ENCODE measurements around the gene KCNK6.

GRCh38 chr19:38276942-38277517 lies 42.6 kb upstream of the KCNK6 start:
- no peak for TF ChIP-seq CTCF (IDR thresholded peaks at IDR 0.05; ENCODE audit: borderline replicate concordance, extremely low read depth, low read length, poor library complexity, severe bottlenecking)
- no peak for TF ChIP-seq EZH2 (IDR thresholded peaks at IDR 0.05; ENCODE audit: borderline replicate concordance, low read depth, low read length, severe bottlenecking)
